GM23338 (cell line): Measurements from ENCODE around the gene HTD2. TPM values are rescaled to one million over a fixed set of nuclear protein-coding genes. Genes with fewer than 3 reads are reported as not detected.

Experiments
- ATAC-seq: fragments of 200-7000 bp; cut with Tn5 transposase; 3 replicates; pipeline ENCODE4 v1.9.1; 2020
- DNase-seq: peaks from one replicate; pipeline ENCODE4 v3.0.0-alpha.2; 2015; ENCODE audit warnings: low spot score
- H2AFZ ChIP-seq: fragments of 200-600 bp; sonication (generic); 2 replicates; pipeline ENCODE4 v1.8.0; 2016; ENCODE audit warnings: antibody characterized with exemption, mild to moderate bottlenecking, moderate library complexity
- H3F3A ChIP-seq: fragments of 200-600 bp; sonication (generic); replicated peaks from 2 replicates; pipeline ENCODE4 v1.8.0; 2017; ENCODE audit warnings: antibody characterized with exemption, mixed run types, low read depth
- H3K27ac ChIP-seq: fragments of 200-600 bp; sonication (generic); 2 replicates; pipeline ENCODE4 v1.6.1; 2016; ENCODE audit warnings: low read depth
- H3K27me3 ChIP-seq: fragments of 200-600 bp; sonication (generic); 2 replicates; pipeline ENCODE4 v1.8.0; 2016; ENCODE audit warnings: mild to moderate bottlenecking, mixed run types, moderate library complexity; ENCODE audit not compliant: insufficient read depth
- H3K36me3 ChIP-seq: fragments of 200-600 bp; sonication (generic); 2 replicates; pipeline ENCODE4 v1.8.0; 2016; ENCODE audit warnings: mild to moderate bottlenecking; ENCODE audit not compliant: insufficient read depth
- H3K4me1 ChIP-seq: fragments of 200-600 bp; sonication (generic); 2 replicates; pipeline ENCODE4 v1.8.0; 2016; ENCODE audit warnings: mild to moderate bottlenecking, moderate library complexity; ENCODE audit not compliant: insufficient read depth
- H3K4me2 ChIP-seq: fragments of 200-600 bp; sonication (generic); 2 replicates; pipeline ENCODE4 v1.7.1; 2017; ENCODE audit warnings: mixed run types
- H3K4me3 ChIP-seq: fragments of 200-600 bp; sonication (generic); 2 replicates; pipeline ENCODE4 v1.6.1; 2016; ENCODE audit warnings: mixed run types
- H3K79me2 ChIP-seq: fragments of 200-600 bp; sonication (generic); replicated peaks from 2 replicates; pipeline ENCODE4 v1.8.0; 2017; ENCODE audit warnings: mild to moderate bottlenecking; ENCODE audit not compliant: insufficient read depth
- H3K9me2 ChIP-seq: fragments of 200-600 bp; sonication (generic); 2 replicates; pipeline ENCODE4 v1.8.0; 2017; ENCODE audit not compliant: insufficient read depth
- H4K20me1 ChIP-seq: fragments of 200-600 bp; sonication (generic); replicated peaks from 2 replicates; pipeline ENCODE4 v1.8.0; 2017; ENCODE audit warnings: mild to moderate bottlenecking; ENCODE audit not compliant: insufficient read depth
- H3K27ac Mint-ChIP-seq: 2 replicates; pipeline ENCODE4 v1.8.0; 2020; ENCODE audit warnings: inconsistent platforms, mild to moderate bottlenecking, moderate library complexity, mixed read lengths
- H3K27me3 Mint-ChIP-seq: 3 replicates; pipeline ENCODE4 v1.8.0; 2022; ENCODE audit warnings: low read depth, mild to moderate bottlenecking, moderate library complexity, mixed read lengths, inconsistent platforms; ENCODE audit not compliant: insufficient read depth, poor library complexity
- H3K36me3 Mint-ChIP-seq: 3 replicates; pipeline ENCODE4 v1.8.0; 2021; ENCODE audit warnings: low read depth, mild to moderate bottlenecking, inconsistent platforms, moderate library complexity, mixed read lengths
- H3K4me1 Mint-ChIP-seq: 3 replicates; pipeline ENCODE4 v1.8.0; 2020; ENCODE audit warnings: mild to moderate bottlenecking, inconsistent platforms, mixed read lengths
- H3K4me3 Mint-ChIP-seq: 3 replicates; pipeline ENCODE4 v1.8.0; 2021; ENCODE audit warnings: moderate library complexity, mild to moderate bottlenecking, inconsistent platforms, mixed read lengths
- H3K9me3 Mint-ChIP-seq: 3 replicates; pipeline ENCODE4 v1.8.0; 2020; ENCODE audit warnings: moderate library complexity, mild to moderate bottlenecking, inconsistent platforms, mixed read lengths
- CREB1 ChIP-seq: fragments of 250-450 bp; sonication (Bioruptor Pico); IDR thresholded peaks from 2 replicates; pipeline ENCODE4 v1.5.0; 2020; ENCODE audit warnings: low read depth, mild to moderate bottlenecking, moderate library complexity
- EZH2 ChIP-seq: fragments of 200-600 bp; sonication (generic); IDR thresholded peaks from one replicate; pipeline ENCODE4 v1.8.0; 2017; ENCODE audit warnings: antibody characterized with exemption, mild to moderate bottlenecking, low read depth; ENCODE audit not compliant: unreplicated experiment
- EZH2phosphoT487 ChIP-seq: fragments of 200-600 bp; sonication (generic); IDR thresholded peaks from one replicate; pipeline ENCODE4 v1.8.1; 2018; ENCODE audit warnings: antibody characterized with exemption; ENCODE audit not compliant: unreplicated experiment
- JUNB ChIP-seq: IDR thresholded peaks from one replicate; pipeline ENCODE4 v1.6.1; 2016; ENCODE audit warnings: antibody characterized with exemption; ENCODE audit not compliant: unreplicated experiment
- NANOG ChIP-seq: IDR thresholded peaks from 2 replicates; pipeline ENCODE4 v1.6.1; 2016; ENCODE audit warnings: antibody characterized with exemption, borderline replicate concordance
- POLR2AphosphoS5 ChIP-seq: IDR thresholded peaks from 2 replicates; pipeline ENCODE4 v1.6.1; 2016; ENCODE audit warnings: antibody characterized with exemption, low read depth
- STAT1 ChIP-seq: IDR thresholded peaks from one replicate; pipeline ENCODE4 v1.6.1; 2016; ENCODE audit warnings: antibody characterized with exemption; ENCODE audit not compliant: unreplicated experiment
- ZNF114 ChIP-seq: fragments of 250-450 bp; sonication (Bioruptor Pico); IDR thresholded peaks from 2 replicates; pipeline ENCODE4 v1.5.0; 2020; ENCODE audit warnings: mild to moderate bottlenecking, moderate library complexity
- ZNF331 ChIP-seq: fragments of 250-450 bp; sonication (Bioruptor Pico); IDR thresholded peaks from 2 replicates; pipeline ENCODE4 v1.5.0; 2020; ENCODE audit warnings: low read depth, mild to moderate bottlenecking, moderate library complexity
- polyA plus RNA-seq: library from polyadenylated mRNA; unstranded; fragments of >200 nt; fragmentation: Nextera tagmentation; extraction: Ambion mirVana; gene quantifications from 2 replicates; pipeline ENCODE4 v1.2.1, GENCODE V29; 2016
- total RNA-seq: library from RNA; depleted of rRNA; stranded (reverse); fragments of >200 nt; shearing (Covaris generic); gene quantifications from 2 replicates; pipeline ENCODE4 v1.2.3, GENCODE V29; 2014
- TF ChIP-seq, protein P1 (sequence below): IDR thresholded peaks from one replicate; pipeline ENCODE4 v1.6.1; 2018; ENCODE audit warnings: antibody characterized with exemption; ENCODE audit not compliant: unreplicated experiment
- TF ChIP-seq, protein P2 (sequence below): IDR thresholded peaks from 2 replicates; pipeline ENCODE4 v1.6.1; 2016; ENCODE audit warnings: antibody characterized with exemption
- TF ChIP-seq, protein P3 (sequence below), 2 experiments: fragments of 200-600 bp in 1 of 2; sonication (generic) in 1 of 2; conservative IDR thresholded peaks; 2 replicates each; pipeline versions ENCODE4 v1.5.1 to v1.6.1; 2016 to 2017; ENCODE audit warnings: antibody characterized with exemption in 2 of 2, low read depth in 2 of 2, mild to moderate bottlenecking in 2 of 2, moderate library complexity in 1 of 2
- TF ChIP-seq, protein P4 (sequence below): fragments of 250-450 bp; sonication (Bioruptor Pico); IDR thresholded peaks from 2 replicates; pipeline ENCODE4 v1.5.0; 2020; ENCODE audit warnings: mild to moderate bottlenecking, moderate library complexity

HTD2 gene
- total and polyA plus RNA-seq, 2 experiments from 2014 or later = 19.3 to 24.2 TPM

DNA sequence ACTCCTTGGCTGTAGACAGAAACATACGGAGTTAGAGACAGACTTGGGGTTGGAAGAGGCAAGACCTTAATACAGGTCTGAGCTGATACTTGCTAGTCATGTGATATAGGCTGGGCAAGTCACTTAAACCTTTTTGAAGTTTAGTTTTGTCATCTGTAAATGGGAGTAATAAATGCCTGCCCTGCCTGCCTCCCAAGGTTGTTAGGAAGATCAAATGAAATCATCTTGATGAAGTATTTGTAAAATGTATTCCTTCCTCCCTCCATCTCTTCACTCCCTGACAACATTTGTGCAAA, 29.3 kb downstream of the HTD2 start:
- Histone ChIP-seq H3K27me3 (peaks cover 25% of the 10 kb centered on the region), H3K4me1 (peaks cover 11% of the 10 kb centered on the region), H3K4me2 (no peak overlapping the region), H3K9me2 (no peaks in the 10 kb centered on the region), H3F3A (no peaks in the 10 kb centered on the region; the same call in 1 of the 2 replicates), H4K20me1 (no peaks in the 10 kb centered on the region), H2AFZ (no peak overlapping the region), H3K36me3 (no peaks in the 10 kb centered on the region), H3K79me2 (no peaks in the 10 kb centered on the region), H3K27ac (peak overlapping the region; percentile 56; the same call in 1 of the 2 replicates), H3K4me3 (no peak overlapping the region)
- H3K36me3 Mint-ChIP-seq = no peaks in the 10 kb centered on the region
- no peak for DNase-seq
- no peak overlapping the region for H3K27ac Mint-ChIP-seq
- no peak for ATAC-seq
- no peaks in the 10 kb centered on the region for H3K9me3 Mint-ChIP-seq
- peaks cover 15% of the 10 kb centered on the region for H3K27me3 Mint-ChIP-seq
- no peak overlapping the region for H3K4me3 Mint-ChIP-seq
- no peak for TF ChIP-seq ZNF331
- no peak for TF ChIP-seq JUNB
- no peak for TF ChIP-seq CREB1
- TF ChIP-seq, protein P1, sequence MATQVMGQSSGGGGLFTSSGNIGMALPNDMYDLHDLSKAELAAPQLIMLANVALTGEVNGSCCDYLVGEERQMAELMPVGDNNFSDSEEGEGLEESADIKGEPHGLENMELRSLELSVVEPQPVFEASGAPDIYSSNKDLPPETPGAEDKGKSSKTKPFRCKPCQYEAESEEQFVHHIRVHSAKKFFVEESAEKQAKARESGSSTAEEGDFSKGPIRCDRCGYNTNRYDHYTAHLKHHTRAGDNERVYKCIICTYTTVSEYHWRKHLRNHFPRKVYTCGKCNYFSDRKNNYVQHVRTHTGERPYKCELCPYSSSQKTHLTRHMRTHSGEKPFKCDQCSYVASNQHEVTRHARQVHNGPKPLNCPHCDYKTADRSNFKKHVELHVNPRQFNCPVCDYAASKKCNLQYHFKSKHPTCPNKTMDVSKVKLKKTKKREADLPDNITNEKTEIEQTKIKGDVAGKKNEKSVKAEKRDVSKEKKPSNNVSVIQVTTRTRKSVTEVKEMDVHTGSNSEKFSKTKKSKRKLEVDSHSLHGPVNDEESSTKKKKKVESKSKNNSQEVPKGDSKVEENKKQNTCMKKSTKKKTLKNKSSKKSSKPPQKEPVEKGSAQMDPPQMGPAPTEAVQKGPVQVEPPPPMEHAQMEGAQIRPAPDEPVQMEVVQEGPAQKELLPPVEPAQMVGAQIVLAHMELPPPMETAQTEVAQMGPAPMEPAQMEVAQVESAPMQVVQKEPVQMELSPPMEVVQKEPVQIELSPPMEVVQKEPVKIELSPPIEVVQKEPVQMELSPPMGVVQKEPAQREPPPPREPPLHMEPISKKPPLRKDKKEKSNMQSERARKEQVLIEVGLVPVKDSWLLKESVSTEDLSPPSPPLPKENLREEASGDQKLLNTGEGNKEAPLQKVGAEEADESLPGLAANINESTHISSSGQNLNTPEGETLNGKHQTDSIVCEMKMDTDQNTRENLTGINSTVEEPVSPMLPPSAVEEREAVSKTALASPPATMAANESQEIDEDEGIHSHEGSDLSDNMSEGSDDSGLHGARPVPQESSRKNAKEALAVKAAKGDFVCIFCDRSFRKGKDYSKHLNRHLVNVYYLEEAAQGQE = no peak
- no peak for TF ChIP-seq NANOG
- no peak for TF ChIP-seq STAT1
- no peak for TF ChIP-seq EZH2phosphoT487
- TF ChIP-seq, protein P2, sequence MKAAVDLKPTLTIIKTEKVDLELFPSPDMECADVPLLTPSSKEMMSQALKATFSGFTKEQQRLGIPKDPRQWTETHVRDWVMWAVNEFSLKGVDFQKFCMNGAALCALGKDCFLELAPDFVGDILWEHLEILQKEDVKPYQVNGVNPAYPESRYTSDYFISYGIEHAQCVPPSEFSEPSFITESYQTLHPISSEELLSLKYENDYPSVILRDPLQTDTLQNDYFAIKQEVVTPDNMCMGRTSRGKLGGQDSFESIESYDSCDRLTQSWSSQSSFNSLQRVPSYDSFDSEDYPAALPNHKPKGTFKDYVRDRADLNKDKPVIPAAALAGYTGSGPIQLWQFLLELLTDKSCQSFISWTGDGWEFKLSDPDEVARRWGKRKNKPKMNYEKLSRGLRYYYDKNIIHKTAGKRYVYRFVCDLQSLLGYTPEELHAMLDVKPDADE = no peak
- TF ChIP-seq ZNF114 = no peak
- TF ChIP-seq, protein P3, sequence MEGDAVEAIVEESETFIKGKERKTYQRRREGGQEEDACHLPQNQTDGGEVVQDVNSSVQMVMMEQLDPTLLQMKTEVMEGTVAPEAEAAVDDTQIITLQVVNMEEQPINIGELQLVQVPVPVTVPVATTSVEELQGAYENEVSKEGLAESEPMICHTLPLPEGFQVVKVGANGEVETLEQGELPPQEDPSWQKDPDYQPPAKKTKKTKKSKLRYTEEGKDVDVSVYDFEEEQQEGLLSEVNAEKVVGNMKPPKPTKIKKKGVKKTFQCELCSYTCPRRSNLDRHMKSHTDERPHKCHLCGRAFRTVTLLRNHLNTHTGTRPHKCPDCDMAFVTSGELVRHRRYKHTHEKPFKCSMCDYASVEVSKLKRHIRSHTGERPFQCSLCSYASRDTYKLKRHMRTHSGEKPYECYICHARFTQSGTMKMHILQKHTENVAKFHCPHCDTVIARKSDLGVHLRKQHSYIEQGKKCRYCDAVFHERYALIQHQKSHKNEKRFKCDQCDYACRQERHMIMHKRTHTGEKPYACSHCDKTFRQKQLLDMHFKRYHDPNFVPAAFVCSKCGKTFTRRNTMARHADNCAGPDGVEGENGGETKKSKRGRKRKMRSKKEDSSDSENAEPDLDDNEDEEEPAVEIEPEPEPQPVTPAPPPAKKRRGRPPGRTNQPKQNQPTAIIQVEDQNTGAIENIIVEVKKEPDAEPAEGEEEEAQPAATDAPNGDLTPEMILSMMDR (conservative IDR thresholded peaks at IDR 0.05; ENCODE audit: low read depth in 2 of 2) = no peak
- no peak for TF ChIP-seq POLR2AphosphoS5
- TF ChIP-seq, protein P4, sequence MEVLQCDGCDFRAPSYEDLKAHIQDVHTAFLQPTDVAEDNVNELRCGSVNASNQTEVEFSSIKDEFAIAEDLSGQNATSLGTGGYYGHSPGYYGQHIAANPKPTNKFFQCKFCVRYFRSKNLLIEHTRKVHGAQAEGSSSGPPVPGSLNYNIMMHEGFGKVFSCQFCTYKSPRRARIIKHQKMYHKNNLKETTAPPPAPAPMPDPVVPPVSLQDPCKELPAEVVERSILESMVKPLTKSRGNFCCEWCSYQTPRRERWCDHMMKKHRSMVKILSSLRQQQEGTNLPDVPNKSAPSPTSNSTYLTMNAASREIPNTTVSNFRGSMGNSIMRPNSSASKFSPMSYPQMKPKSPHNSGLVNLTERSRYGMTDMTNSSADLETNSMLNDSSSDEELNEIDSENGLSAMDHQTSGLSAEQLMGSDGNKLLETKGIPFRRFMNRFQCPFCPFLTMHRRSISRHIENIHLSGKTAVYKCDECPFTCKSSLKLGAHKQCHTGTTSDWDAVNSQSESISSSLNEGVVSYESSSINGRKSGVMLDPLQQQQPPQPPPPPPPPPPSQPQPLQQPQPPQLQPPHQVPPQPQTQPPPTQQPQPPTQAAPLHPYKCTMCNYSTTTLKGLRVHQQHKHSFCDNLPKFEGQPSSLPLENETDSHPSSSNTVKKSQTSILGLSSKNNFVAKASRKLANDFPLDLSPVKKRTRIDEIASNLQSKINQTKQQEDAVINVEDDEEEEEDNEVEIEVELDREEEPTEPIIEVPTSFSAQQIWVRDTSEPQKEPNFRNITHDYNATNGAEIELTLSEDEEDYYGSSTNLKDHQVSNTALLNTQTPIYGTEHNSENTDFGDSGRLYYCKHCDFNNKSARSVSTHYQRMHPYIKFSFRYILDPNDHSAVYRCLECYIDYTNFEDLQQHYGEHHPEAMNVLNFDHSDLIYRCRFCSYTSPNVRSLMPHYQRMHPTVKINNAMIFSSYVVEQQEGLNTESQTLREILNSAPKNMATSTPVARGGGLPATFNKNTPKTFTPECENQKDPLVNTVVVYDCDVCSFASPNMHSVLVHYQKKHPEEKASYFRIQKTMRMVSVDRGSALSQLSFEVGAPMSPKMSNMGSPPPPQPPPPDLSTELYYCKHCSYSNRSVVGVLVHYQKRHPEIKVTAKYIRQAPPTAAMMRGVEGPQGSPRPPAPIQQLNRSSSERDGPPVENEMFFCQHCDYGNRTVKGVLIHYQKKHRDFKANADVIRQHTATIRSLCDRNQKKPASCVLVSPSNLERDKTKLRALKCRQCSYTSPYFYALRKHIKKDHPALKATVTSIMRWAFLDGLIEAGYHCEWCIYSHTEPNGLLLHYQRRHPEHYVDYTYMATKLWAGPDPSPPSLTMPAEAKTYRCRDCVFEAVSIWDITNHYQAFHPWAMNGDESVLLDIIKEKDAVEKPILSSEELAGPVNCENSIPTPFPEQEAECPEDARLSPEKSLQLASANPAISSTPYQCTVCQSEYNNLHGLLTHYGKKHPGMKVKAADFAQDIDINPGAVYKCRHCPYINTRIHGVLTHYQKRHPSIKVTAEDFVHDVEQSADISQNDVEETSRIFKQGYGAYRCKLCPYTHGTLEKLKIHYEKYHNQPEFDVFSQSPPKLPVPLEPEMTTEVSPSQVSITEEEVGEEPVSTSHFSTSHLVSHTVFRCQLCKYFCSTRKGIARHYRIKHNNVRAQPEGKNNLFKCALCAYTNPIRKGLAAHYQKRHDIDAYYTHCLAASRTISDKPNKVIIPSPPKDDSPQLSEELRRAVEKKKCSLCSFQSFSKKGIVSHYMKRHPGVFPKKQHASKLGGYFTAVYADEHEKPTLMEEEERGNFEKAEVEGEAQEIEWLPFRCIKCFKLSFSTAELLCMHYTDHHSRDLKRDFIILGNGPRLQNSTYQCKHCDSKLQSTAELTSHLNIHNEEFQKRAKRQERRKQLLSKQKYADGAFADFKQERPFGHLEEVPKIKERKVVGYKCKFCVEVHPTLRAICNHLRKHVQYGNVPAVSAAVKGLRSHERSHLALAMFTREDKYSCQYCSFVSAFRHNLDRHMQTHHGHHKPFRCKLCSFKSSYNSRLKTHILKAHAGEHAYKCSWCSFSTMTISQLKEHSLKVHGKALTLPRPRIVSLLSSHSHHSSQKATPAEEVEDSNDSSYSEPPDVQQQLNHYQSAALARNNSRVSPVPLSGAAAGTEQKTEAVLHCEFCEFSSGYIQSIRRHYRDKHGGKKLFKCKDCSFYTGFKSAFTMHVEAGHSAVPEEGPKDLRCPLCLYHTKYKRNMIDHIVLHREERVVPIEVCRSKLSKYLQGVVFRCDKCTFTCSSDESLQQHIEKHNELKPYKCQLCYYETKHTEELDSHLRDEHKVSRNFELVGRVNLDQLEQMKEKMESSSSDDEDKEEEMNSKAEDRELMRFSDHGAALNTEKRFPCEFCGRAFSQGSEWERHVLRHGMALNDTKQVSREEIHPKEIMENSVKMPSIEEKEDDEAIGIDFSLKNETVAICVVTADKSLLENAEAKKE (CRISPR knock-in tag) = no peak
- no peak for TF ChIP-seq EZH2
- peaks cover 18% of the 10 kb centered on the region for H3K4me1 Mint-ChIP-seq
